ENCODE measurements around the gene ZSCAN26. TPM values are rescaled to one million over a fixed set of nuclear protein-coding genes. Genes with fewer than 3 reads are reported as not detected.

ZSCAN26 gene
- total and polyA plus RNA-seq, 2 donors (not counting 1 experiment from before 2014, with no cell fraction given): 17.9 to 29.3 TPM

DNA sequence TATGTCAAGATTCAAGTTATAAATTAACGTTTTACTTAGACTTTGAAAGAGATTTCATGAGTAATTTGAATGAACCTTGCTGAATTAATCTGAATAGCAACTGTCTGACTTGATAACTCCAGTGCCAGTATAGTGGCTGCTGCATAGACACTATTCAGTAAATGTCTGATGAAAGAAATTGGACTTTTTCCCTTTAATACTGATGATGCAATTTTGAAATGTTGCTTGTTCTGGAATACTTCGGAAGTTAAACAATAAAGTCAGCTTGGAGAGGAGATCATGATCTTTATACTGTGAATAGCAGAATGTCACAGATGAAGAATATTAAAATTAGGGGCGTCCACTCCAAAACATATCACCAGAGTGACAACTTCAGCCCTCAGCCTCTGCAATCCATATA lies 10.8 kb downstream of the ZSCAN26 start:
- no CpG with 5 or more reads among the region's 3 CpGs for WGBS (ENCODE audit: insufficient coverage)
- Histone ChIP-seq H3K4me3 (ENCODE audit: control extremely low read depth in 1 of 5, extremely low read depth in 1 of 5, insufficient read depth in 1 of 5, low read depth in 2 of 5, low read length in 4 of 5) (no peak overlapping the region), H2AFZ (ENCODE audit: insufficient read depth, low read depth, low read length, poor library complexity, severe bottlenecking) (no peak overlapping the region), H4K20me1 (ENCODE audit: control insufficient read depth, insufficient read depth, low read length, poor library complexity, severe bottlenecking) (no peaks in the 10 kb centered on the region), H3K79me2 (ENCODE audit: control insufficient read depth, insufficient read depth, low read length) (no peaks in the 10 kb centered on the region), H3K9me3 (ENCODE audit: control extremely low read depth in 1 of 3, control insufficient read depth in 2 of 3, insufficient read depth in 1 of 3, low read length in 2 of 3) (no peaks in the 10 kb centered on the region), H3K9ac (ENCODE audit: low read length) (no peak overlapping the region), H3K36me3 (replicated peaks in 1 of 2; ENCODE audit: control extremely low read depth in 1 of 2, control insufficient read depth in 1 of 2, extremely low read depth in 1 of 2, insufficient read depth in 2 of 2, low read length in 1 of 2) (peaks cover 15 to 45% of the 10 kb centered on the region in 2 experiments), H3K4me2 (replicated peaks; ENCODE audit: low read depth, low read length, poor library complexity, severe bottlenecking) (no peak overlapping the region), H3K4me1 (ENCODE audit: control insufficient read depth in 2 of 2, insufficient read depth in 2 of 2, low read length in 2 of 2) (peaks cover 7 to 9% of the 10 kb centered on the region in 2 donors), H3K27me3 (replicated peaks in 1 of 4; ENCODE audit: control extremely low read depth in 1 of 4, control insufficient read depth in 3 of 4, insufficient read depth in 4 of 4, low read length in 3 of 4) (peaks cover 0 to 13% (median 8%) of the 10 kb centered on the region in 4 experiments), H3K27ac (ENCODE audit: low read length in 2 of 2) (no peak overlapping the region)
- ATAC-seq (ENCODE audit: low read depth) (no peak), DNase-seq (no peak)
- ChIA-PET CTCF (no interaction called here), POLR2A (no interaction called here)
- Mint-ChIP-seq H3K27ac (no peak overlapping the region), H3K9me3 (ENCODE audit: insufficient read depth) (no peaks in the 10 kb centered on the region), H3K27me3 (peaks cover 9% of the 10 kb centered on the region), H3K4me1 (peaks cover 9% of the 10 kb centered on the region), H3K4me3 (no peak overlapping the region)
- intact Hi-C loops (cut with micrococcal nuclease): no loop called here
- no peak for TF ChIP-seq EZH2 (IDR thresholded peaks at IDR 0.05; ENCODE audit: borderline replicate concordance, insufficient read depth, low read depth, low read length, poor library complexity, severe bottlenecking)
- TF ChIP-seq, protein P1, sequence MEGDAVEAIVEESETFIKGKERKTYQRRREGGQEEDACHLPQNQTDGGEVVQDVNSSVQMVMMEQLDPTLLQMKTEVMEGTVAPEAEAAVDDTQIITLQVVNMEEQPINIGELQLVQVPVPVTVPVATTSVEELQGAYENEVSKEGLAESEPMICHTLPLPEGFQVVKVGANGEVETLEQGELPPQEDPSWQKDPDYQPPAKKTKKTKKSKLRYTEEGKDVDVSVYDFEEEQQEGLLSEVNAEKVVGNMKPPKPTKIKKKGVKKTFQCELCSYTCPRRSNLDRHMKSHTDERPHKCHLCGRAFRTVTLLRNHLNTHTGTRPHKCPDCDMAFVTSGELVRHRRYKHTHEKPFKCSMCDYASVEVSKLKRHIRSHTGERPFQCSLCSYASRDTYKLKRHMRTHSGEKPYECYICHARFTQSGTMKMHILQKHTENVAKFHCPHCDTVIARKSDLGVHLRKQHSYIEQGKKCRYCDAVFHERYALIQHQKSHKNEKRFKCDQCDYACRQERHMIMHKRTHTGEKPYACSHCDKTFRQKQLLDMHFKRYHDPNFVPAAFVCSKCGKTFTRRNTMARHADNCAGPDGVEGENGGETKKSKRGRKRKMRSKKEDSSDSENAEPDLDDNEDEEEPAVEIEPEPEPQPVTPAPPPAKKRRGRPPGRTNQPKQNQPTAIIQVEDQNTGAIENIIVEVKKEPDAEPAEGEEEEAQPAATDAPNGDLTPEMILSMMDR (IDR thresholded peaks at IDR 0.05): no peak

GRCh38 chr6:28280595-28281287 lies 13.8 kb downstream of the ZSCAN26 start:
- peak overlapping the region in 2 of 5 experiments; percentile 56 to 61 for H3K4me3 ChIP-seq (ENCODE audit: control extremely low read depth in 1 of 5, extremely low read depth in 1 of 5, insufficient read depth in 1 of 5, low read depth in 2 of 5, low read length in 4 of 5)
- Mint-ChIP-seq H3K9me3 (ENCODE audit: insufficient read depth) (no peaks in the 10 kb centered on the region), H3K27me3 (peaks cover 19% of the 10 kb centered on the region), H3K27ac (no peak overlapping the region), H3K4me3 (peak overlapping the region; percentile 93), H3K4me1 (peaks cover 9% of the 10 kb centered on the region)
- no peaks in the 10 kb centered on the region for H3K79me2 ChIP-seq (ENCODE audit: control insufficient read depth, insufficient read depth, low read length)
- peak overlapping the region; percentile 76 for H2AFZ ChIP-seq (ENCODE audit: insufficient read depth, low read depth, low read length, poor library complexity, severe bottlenecking)
- DNase-seq (no peak), ATAC-seq (ENCODE audit: low read depth) (no peak)
- H3K9me3 ChIP-seq (ENCODE audit: control extremely low read depth in 1 of 3, control insufficient read depth in 2 of 3, insufficient read depth in 1 of 3, low read length in 2 of 3): no peaks in the 10 kb centered on the region
- H3K9ac ChIP-seq (ENCODE audit: low read length): peak overlapping the region; percentile 61
- ChIA-PET POLR2A (interaction anchor here (0.6 kb wide), 1 partner anchor 10 kb away, joined by 4 read pairs; no protein-coding TSS in a partner anchor), CTCF (interaction anchor here (2.2 to 3.4 kb wide), 2 partner anchors 14 to 75 kb away, joined by 9 to 14 read pairs; partner anchors contain the start of gene ZSCAN26)
- peaks cover 0 to 16% (median 11%) of the 10 kb centered on the region in 4 experiments for H3K27me3 ChIP-seq (replicated peaks in 1 of 4; ENCODE audit: control extremely low read depth in 1 of 4, control insufficient read depth in 3 of 4, insufficient read depth in 4 of 4, low read length in 3 of 4)
- peaks cover 9 to 17% of the 10 kb centered on the region in 2 experiments for H3K36me3 ChIP-seq (replicated peaks in 1 of 2; ENCODE audit: control extremely low read depth in 1 of 2, control insufficient read depth in 1 of 2, extremely low read depth in 1 of 2, insufficient read depth in 2 of 2, low read length in 1 of 2)
- WGBS (ENCODE audit: insufficient coverage): no CpG with 5 or more reads among the region's 3 CpGs
- H3K27ac ChIP-seq (ENCODE audit: low read length in 2 of 2): no peak overlapping the region
- no peaks in the 10 kb centered on the region for H4K20me1 ChIP-seq (ENCODE audit: control insufficient read depth, insufficient read depth, low read length, poor library complexity, severe bottlenecking)
- intact Hi-C loops (cut with micrococcal nuclease): loop anchor here (1.0 to 5.0 kb wide), 3 partner anchors 28 to 57 kb away; partner anchors contain the start of genes ZKSCAN4 and ZSCAN31
- H3K4me1 ChIP-seq (ENCODE audit: control insufficient read depth in 2 of 2, insufficient read depth in 2 of 2, low read length in 2 of 2): peaks cover 7 to 9% of the 10 kb centered on the region in 2 donors
- H3K4me2 ChIP-seq (replicated peaks; ENCODE audit: low read depth, low read length, poor library complexity, severe bottlenecking): peak overlapping the region; percentile 83
- TF ChIP-seq, protein P1 (IDR thresholded peaks at IDR 0.05): no peak
- no peak for TF ChIP-seq EZH2 (IDR thresholded peaks at IDR 0.05; ENCODE audit: borderline replicate concordance, insufficient read depth, low read depth, low read length, poor library complexity, severe bottlenecking)

Measured in B cell (primary cell).